GM18511 (cell line): ENCODE data around the gene KATNAL1.

Experiments
- ATAC-seq: cut with Tn5 transposase; IDR thresholded peaks from one replicate; pipeline ENCODE4 v1.9.1; 2021; ENCODE audit warnings: mild to moderate bottlenecking, moderate library complexity; ENCODE audit not compliant: unreplicated experiment

The KATNAL1 gene

DNA sequence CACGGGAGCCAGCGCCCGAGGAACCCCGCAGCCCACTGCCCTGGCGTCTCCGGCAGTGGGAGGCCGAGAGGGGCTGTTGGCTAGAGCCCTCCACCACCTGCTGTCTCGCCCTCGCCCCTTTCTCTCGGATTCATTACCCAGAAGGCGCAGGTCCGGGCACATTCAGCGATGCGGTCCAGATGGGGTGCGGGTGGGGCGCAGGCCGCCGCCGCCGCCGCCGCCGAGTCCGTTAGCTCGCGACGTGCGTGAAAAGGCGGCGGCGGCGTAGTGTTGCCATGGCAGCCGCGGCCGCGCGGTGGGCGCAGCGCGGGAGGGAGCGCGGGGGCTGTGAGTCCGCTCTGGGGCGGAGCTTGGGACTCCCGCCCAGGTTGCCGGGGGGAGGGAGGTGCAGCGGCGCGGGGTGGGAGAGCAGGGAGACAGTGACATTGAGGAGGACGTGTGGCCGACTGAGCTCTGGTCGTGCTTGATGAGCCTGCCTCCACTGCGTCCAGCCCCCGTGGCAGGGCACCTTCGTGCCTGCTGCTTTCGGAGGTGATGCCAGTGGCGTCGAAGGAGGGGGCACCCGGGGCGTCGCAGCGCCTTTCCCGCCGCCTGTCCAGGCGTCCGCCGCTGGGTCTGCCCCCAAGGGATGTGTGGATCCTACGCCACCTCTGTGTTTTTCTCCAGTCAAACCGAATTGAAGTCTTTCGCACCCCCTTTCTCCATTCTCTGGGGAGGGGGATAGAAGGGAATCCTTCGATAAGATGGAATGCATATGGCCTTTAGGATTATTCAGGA, at the start of gene KATNAL1:
KATNAL1 (minus strand) TSS at position 358 of the 777 bp plus-strand sequence. CDS start 23,774 bp downstream, outside the sequence.
- peak; percentile 69 for ATAC-seq

GRCh38 chr13:30355839-30356238, 48.5 kb upstream of the KATNAL1 start:
- no peak for ATAC-seq

DNA sequence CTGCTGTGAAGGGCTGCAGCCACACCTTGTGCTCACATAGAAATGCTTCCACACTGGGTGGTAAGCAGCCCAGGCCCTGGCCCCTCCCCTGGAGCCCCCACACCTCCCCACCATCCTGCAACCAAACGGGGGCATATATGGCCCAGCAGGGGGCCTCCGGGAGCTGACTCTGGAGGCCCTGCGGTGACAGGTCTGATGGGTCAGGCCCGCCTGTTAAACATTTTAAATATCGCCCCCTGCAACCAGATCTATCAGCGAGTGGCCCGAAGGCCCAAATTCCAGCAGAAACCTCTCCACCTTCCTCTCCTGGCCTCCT, 48.0 kb upstream of the KATNAL1 start:
- no peak for ATAC-seq

- ATAC-seq, result no peak
These were observed 47.4 kb upstream of the KATNAL1 start for GRCh38 chr13:30354493-30355383.

DNA sequence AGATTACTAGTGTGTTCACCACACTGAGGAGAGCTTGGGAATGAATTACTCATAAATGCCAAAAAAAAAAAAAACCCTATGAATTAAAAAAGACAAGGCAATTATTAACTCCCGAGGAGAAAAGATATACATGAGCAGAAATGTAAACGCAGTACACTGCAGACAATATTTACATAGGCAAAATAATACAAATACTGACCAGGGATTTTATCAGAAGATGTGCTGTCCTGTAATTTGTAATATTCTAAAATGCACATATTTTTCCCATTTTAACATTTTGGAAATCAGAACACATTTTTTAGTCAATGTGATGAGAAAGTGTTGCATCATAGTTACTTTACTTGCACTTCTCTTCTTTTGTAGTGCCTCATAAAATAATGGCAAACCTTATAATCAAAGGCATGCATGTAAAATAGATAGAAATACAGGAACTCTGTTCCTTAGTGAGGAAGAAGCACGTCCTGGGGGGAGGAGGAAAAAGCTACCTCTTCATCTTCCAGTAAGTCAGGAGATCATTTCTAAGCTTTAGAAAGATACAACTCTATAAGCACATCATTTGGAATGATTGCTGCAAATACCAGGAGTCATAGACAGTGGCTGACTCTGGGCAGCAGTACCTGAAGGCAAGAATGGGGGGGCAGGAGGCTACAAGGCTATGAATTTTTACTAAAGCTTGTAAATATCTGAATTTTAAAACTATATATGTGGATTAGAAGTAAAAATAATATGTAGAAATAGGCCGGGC, 46.3 kb upstream of the KATNAL1 start:
- no peak for ATAC-seq

- no peak for ATAC-seq
These were observed 45.7 kb upstream of the KATNAL1 start for GRCh38 chr13:30353060-30353459.

- no peak for ATAC-seq
These were observed 44.8 kb upstream of the KATNAL1 start for GRCh38 chr13:30352121-30352520.

GRCh38 chr13:30346789-30347167, 39.4 kb upstream of the KATNAL1 start:
- ATAC-seq, result peak; percentile 54

- ATAC-seq, result peak; percentile 91
These were observed 38.9 kb upstream of the KATNAL1 start for GRCh38 chr13:30346153-30346788.

DNA sequence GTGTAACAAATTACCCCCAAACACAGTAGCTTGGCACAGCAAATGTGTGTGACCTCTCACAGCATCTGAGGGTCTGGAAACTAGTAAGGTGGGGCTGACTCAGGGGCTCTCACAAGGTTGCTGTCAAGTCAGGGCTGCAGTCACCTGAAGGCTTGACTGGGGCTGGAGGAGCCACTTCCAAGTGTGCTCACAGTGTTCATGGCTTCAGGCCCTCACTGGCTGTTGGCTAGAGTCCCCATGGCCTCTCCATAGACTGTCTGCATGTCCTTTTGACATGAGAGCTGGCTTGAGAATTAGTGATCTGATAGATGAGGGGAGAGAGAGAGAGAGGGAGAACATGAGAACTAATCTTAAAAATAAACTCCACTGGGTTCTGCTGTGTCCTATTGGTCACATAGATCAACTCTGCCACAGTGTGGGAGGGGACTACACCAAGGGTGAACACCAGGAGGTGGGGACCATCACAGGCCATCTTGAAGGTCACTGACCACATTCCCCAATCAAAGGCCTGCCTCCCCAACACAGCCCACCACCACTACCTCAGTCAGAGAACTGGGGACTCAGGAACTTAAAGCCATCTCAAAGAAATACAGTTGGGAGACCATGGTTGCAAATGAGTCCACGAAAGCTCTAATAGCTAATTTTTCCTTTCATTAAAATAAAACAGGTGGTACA, 38.2 kb upstream of the KATNAL1 start:
- no peak for ATAC-seq

GRCh38 chr13:30341815-30342570, 34.6 kb upstream of the KATNAL1 start:
- ATAC-seq, result no peak

DNA sequence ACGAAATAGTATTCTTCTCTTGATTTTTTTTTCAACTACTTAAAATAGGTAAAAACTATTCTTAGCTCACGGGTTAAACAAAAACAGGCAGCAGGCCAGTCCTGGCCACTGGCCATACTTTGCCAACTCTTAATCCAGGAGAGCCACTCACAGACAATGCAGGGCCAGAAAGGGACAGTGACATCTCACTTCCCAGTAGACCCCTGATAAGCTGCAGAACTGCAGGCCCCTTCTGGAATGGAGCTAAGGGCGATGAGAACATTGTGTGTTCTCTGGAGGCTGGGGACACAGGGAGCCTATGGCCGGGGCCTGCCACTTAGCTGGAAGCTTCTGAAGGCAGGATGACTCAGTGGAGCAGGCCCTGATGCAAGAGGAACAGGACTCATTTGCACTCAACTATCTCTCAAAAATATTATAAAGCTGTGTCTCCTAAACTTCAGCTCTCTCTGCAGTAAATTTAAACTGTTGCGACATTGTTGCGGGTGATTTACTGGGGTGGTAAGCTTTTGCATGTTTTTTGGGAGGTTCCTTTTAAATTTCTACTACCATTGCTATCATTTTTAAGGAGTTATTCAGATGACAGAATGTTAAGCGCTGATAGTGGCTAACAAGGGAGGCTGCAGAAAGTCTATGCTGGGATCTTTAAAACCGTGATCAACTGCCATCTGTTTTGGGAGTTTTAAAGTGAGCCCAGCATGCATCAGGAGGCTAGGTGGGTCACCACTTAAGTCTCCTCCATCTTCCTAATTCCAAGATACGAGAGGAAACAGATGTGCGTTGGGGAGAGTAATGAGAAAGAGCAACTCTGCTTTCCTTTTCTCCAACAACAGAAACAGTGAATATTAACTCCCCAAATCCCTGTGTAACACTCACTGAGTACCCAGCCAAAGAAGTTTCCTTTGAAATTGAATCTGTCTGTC, 33.2 kb upstream of the KATNAL1 start:
- no peak for ATAC-seq

DNA sequence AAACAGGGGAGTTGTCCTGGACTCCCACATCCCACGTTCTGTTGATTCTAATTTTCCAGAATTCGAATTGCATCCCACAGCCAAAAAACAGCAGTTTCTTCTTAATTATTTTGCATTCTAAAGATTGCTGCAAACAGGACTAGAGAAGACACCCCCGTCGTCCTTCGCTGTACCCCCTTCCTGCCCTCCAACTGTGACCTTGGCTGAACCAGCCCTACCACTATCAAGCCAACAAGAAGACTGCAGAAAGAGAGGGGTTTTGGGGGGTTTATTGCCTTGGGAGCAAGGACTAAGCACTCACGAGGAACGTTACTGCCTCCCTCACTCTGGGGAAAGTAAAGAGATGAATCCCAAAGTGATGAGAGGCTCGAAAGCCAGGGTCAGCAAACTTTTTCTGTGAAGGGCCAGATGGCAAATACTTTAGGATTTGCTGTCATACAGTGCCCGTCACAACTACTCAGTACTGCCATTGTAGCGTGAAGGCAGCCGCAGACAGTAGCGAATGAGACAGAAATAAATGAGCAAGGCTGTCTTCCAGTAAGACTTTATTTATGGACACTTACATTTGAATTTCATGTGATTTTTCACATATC, 32.5 kb upstream of the KATNAL1 start:
- no peak for ATAC-seq

GRCh38 chr13:30338952-30339351, 31.6 kb upstream of the KATNAL1 start:
- no peak for ATAC-seq

DNA sequence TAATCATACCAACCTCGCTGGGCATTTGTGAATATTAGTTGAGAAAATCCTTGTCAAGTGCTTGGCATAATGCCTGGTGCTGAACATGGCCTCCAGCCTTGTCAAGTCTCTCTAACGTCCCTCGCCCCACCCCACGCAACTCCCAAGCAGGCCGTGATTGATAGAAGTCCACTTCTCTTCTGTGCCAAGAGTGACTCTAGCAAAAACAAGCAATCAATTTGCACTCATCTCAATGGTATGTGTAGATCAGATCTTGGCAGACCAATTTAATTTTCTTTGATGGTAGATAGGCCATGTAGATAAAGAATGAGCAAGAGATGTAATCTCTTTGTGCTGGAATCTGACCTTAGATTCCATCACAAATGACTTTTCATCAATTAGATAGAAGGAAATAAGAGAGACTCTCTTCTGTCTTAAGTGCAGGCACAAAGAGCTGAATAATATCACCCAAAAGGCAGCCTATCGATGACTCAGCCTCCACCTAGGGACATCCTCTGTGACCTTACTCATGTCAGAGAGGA, 31.0 kb upstream of the KATNAL1 start:
- ATAC-seq, result no peak

DNA sequence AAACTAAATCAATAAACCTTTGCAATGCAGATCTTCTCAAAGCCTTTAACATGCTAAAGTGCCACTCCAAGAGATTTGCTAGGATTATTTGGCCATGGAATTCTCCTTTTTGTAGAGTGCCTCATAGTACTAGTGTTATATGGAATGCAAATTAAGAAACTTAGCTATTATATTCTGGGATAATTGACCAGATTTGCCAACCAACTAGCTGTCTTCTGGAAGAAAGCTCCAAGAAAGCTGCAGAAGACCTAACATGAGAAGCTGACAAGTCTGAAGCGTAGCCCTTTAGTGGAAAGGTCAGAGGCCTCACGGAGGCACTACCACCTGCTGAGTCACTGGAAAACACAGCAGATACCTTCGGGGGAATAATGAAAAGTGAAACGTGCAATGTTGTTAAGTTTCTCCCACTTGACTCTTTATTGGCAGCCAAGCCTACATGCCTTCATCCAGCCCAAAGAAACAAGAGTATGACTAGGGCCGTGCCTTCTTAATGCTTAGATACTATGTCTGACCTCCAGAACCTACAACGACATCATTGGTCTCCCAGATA, 29.8 kb upstream of the KATNAL1 start:
- no peak for ATAC-seq

GRCh38 chr13:30334663-30335386, 27.5 kb upstream of the KATNAL1 start:
- ATAC-seq, result no peak
